Astrocyte of the cerebellum (primary cell): ENCODE results near the gene GINS3.

Source experiments
- DNase-seq: peaks from one replicate; pipeline ENCODE4 v3.0.0-alpha.2; 2011; ENCODE audit warnings: low read depth
- H3K4me3 ChIP-seq: 2 replicates; pipeline ENCODE4 v1.5.1; 2011; ENCODE audit warnings: mild to moderate bottlenecking, low read depth, low read length, moderate library complexity
- in situ Hi-C: cut with HindIII; loops from 2 replicates; pipeline ENCODE4 v1.10.0; 2017; ENCODE audit warnings: low sequenced_read_pairs
- TF ChIP-seq, protein P1 (sequence below): IDR thresholded peaks from 2 replicates; pipeline ENCODE4 v1.5.1; 2012; ENCODE audit warnings: low read length, low read depth, moderate library complexity, mild to moderate bottlenecking; ENCODE audit errors: missing control alignments

The GINS3 gene

DNA sequence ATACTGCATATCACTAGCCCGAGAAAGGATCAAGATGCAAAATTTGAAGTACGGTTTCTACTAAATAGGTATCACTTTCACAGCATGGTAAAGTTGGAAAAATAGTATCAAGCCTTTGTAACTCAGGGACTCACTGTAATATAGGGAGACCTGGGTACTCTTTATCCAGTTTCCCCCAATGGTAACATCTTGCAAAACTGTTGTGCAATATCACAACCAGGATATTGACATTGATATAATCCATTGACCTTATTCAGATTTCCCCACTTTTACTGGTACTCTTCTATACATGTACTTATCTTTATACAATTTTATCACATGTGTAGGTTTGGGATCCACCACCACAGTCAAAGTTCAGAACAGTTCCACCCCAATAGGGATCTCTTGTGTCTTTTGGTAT, 20.4 kb upstream of the GINS3 start:
- no peak for DNase-seq
- TF ChIP-seq, protein P1, sequence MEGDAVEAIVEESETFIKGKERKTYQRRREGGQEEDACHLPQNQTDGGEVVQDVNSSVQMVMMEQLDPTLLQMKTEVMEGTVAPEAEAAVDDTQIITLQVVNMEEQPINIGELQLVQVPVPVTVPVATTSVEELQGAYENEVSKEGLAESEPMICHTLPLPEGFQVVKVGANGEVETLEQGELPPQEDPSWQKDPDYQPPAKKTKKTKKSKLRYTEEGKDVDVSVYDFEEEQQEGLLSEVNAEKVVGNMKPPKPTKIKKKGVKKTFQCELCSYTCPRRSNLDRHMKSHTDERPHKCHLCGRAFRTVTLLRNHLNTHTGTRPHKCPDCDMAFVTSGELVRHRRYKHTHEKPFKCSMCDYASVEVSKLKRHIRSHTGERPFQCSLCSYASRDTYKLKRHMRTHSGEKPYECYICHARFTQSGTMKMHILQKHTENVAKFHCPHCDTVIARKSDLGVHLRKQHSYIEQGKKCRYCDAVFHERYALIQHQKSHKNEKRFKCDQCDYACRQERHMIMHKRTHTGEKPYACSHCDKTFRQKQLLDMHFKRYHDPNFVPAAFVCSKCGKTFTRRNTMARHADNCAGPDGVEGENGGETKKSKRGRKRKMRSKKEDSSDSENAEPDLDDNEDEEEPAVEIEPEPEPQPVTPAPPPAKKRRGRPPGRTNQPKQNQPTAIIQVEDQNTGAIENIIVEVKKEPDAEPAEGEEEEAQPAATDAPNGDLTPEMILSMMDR: no peak
- in situ Hi-C loops: no loop called here
- H3K4me3 ChIP-seq: no peak overlapping the region

DNA sequence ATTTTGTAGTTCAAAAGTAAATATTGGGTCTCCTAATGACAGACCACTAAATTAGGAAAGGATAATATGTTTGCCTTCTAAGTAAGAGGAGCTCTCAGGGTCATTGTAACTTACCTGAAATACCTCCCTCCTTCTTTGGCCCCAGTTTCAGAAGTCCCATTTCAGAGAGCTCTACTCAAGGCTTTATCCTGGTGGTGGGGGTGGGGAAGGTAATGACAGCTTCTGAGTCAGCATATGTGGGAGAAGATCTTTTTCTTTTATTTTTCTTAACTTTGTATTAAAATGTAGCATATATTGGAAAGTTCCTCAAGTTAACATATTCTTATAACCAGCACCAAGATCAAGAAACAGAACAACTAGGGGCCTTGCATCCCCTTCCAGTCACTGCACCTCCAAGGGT, 16.9 kb upstream of the GINS3 start:
- no peak overlapping the region for H3K4me3 ChIP-seq
- DNase-seq: no peak
- TF ChIP-seq, protein P1: no peak
- in situ Hi-C loops: no loop called here

DNA sequence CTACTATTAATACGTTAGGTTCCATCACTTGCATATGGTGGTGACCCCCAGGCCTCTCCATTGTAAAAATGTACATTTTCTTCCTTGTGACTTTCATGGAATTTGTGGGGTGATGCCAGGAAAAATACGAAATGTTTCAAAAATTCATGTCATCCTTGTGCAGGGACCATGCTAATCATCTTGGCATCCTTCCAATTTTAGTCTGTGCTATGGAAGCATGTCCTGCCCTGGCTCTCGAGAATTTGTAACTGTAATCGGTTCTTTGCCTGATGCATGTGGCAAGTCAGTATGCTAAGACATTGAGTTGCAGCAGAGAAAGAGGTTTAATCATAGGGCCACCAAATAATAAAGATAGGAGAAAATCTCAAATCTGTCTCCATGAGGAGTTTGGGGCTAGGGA, 14.3 kb upstream of the GINS3 start:
- no peak overlapping the region for H3K4me3 ChIP-seq
- TF ChIP-seq, protein P1: no peak
- in situ Hi-C loops: no loop called here
- DNase-seq: no peak

DNA sequence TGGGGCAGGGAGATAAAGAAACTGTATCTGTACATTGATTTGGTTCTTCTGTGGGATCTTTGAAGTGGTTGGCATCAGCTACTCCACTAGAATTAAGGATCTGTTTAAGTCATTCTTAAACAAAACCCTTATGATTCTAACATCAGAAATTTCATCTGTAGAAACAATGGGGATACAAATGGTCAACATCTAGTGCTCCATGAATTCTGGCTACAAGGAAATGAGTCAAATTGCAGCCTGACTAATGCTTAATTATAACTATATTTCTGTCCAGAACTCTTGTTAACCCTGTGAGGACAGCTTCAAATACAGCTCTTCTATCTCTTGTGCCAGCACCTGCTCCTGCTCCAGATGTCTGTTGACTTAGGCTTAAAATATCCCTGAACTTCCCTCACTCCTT, 13.9 kb upstream of the GINS3 start:
- H3K4me3 ChIP-seq: no peak overlapping the region
- TF ChIP-seq, protein P1: no peak
- DNase-seq: no peak
- in situ Hi-C loops: no loop called here

DNA sequence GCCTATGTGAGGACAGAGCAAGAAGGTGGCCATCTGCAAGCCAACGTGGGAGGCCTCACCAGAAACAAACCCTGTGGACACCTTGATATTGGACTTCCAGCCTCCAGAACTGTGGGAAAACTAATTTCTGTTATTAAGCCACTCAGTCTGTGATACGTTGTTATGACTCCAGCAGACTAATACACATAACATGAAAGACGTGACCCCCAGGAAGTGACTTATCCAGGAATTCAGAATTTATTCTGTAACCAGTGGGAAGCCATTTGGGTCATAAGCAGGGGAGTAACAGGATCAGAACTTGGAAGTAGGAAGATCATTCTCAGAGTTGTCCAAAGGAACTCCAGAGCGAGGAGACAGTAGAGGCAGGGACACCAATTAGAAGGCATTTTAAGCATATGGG, 12.5 kb upstream of the GINS3 start:
- no peak for DNase-seq
- in situ Hi-C loops: no loop called here
- TF ChIP-seq, protein P1: no peak
- H3K4me3 ChIP-seq: no peak overlapping the region

DNA sequence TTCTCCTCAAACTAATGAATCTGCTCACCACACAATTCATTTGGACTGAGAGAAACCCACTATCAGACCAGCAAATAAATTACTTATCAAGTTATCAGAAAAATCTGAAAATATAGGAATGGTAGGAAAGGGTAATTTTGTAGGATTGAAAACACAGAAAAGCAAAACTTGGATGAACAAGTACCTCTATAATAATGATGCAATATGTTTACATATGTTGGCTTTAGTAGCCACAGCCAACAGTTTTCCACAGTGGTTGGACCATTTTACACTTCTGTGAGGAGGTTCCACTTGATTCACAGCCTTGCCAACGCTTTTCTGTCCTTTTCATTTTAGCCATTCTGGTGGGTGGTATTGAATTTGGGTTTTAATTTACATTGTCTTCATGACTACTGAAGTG, 10.6 kb upstream of the GINS3 start:
- TF ChIP-seq, protein P1: no peak
- H3K4me3 ChIP-seq: no peak overlapping the region
- DNase-seq: no peak
- in situ Hi-C loops: no loop called here
